OCI-M2 (cell line): ENCODE results near the gene VAV2.

Experiments used
- DNase-seq: peaks from one replicate; lab custom pipeline; 2025; ENCODE audit not compliant: unreplicated experiment; lab: John Stamatoyannopoulos, UW

The VAV2 gene

DNA sequence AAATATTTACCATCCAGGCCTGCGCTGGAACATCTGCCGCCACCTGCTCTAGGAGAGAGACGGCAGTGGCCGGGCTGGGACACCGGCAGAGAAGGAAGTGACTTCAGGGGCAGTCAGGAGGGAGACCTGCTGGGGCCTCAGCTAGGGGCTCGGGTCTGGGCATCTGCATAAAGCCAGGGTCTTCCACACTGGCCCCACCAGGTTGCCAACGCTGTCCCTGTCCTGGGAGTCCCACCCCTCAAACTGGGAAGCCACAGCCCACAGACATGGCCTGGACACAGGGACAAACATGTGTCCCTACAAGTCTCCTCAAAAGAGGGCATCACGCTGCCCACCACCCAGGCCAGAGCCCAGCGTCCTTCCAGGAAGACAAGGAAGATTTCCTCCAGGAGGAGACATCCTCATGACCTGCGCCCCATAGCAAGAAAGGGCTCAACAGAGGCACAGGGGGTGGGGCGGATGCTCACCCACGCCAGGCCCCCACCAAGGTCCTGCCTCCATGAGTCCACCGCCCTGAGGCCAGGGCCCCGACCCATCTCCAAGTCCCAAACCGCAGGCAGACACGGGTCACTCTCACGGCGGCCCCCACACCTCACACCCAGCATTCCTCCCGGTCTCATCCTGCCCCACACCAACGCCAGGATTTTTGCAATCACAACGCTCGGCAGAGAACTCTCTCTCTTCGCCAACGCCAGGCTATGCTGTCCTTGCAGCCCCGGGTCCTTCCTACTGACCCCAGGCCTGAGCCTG is 9.0 kb downstream of the VAV2 start:
- no peak for DNase-seq

DNA sequence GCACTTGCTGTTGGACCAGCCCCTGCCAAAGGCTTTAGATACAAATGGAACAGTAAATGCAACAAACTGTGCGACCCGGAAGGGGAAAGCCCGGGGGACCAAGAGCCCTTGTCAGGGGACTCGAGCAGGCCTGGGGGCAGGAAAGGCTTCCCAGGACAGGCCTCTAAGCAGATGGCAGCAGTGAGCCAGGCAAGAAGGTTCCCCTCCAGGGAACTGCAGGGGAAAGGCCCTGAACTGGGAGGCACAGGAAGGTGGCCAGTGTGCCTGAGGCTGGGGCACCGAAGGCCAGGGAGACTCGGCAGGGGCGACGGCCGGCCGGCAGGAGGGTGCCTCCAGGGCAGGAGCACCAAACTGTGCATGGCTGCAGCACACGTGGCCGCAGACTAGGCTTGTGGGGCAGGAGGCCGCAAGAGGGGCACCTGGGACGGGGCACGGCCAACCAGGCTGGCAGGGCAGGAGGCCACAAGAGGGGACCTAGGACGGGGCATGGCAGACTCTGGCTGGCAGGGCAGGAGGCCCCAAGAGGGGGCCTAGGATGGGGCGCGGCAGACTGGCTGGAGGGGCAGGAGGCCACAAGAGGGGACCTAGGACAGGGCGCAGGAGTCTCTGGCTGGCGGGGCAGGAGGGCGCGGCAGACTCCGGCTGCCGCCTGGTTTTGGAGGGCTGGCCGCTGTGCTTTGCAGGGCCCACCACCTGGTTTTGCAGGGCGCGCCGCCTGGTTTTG is 10.0 kb downstream of the VAV2 start:
- no peak for DNase-seq

DNA sequence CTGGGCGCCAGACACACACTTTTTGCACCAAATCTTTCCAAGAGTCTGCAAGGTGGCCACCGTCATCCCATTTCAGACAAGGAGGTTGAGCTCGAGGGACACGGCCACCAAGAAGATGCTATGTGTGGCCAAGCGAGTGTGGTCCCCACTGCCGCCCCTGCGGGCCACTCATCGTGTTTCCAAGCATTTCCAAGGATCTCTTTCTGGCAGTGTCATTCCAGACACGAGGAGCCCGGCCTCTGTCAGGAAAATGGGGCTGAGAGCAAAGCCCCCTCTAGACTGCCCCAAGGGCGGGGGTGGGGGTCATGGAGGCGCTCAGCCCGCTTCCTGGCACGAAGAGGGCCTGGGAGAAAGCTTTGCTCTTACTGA is 10.6 kb downstream of the VAV2 start:
- no peak for DNase-seq

DNA sequence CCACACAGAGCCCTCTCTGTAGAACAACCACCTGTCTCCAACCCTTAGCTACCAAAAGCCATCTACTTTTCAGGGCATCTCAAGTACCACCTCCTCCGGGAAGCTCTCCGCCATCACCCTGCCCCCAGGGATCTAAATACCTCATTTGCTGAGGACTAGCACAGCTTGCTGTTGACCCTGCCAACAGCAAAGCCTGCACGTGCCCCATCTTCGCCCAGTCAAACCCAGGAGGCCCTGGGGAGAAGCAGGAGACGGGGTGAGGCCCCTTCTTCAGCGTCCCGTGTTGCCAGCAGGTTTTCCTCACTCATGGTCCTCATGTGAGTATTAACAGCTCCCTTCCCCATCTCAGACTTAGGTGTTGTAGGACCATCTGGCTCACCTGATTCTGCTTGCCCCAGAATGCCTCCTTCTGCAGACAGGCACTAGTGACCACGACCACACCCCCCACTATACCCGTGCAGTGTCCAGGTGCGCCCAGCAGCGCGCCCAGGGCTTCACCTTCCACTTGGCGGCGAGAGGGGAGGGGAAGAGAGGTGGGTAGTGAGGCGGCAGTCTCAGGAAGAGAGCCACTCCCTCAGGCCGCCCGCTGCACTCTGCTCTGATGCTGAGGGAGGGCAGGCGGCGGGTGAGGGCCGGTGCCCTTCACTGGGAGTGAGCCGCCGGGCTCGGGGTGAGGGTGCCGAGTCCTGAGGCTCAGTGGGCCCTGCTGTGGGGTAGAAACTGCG is 11.1 kb downstream of the VAV2 start:
- no peak for DNase-seq

DNA sequence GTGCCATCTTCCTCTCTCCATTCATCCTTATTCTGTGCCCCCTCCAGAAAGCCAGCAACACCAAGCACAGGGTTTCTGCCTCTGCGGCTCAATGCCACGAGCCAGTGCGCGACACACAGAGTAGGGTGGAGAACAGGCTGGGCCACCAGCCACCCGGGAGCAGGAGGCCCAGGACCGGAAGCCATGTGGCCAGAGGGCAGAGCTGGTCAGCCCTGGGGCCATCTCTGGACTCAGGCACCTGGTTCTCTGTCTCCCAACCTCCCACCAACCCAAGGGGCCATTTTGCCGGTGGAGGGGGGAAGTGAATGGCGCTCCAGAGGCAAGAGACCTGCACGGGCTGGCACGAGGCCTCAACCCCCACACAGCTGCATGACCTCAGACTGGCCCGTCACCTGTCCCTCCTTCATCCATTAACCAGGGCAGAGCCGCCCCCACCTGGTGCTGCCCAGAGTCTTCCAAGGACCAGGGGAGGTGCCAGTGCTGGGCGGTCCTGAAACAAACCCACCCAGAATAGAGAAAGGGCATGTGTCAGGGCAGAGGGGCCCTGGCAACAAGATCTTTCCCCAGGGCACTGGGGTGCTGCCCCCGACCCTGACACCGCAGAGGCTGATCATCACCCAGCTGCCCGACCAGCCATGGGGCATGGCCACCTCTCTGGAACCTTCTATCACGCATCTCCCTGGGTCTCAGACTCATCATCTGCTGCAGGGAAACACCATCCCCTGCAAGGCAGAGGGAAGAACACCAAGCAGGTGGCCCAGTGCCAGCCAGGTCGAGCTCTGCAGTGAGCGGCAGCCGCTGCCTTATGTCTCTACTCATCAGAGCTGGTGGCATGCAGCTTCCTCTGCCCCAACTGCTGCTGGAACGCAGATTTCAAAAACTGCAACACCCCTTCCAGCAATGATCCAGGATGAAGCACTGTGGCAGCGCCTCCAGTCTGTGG is 11.9 kb downstream of the VAV2 start:
- no peak for DNase-seq

DNA sequence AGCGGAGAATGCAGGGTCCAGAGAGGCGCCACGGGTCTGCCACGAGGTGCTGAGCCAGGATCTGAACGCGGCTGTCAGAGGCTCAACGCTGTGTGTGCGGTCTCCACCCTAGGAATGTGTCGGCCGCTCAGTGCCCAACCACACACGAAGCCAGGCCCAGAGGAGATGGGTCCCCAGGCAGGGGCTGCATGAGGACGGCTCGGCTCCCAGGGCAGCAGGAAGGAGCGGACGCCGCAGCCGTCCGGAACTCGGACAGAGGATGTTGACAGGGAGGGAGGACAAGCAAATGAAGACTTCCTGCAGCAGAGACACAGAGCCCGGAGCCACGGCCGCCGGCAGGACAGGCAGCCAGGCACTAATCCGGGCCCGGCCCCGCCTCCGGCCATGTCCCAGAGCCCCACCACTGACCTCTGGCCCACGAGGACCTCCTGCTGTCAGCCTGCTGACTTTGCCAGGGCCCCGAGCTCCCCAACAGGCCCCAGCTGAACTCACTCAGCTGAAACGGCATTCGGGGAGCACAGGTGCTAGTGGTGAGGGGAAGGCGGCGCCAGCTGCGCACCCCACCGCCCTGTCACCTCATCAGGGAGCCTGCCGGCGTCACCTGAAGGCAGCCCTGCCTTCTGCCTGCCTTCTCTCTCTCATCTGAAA is 12.7 kb downstream of the VAV2 start:
- no peak for DNase-seq

DNA sequence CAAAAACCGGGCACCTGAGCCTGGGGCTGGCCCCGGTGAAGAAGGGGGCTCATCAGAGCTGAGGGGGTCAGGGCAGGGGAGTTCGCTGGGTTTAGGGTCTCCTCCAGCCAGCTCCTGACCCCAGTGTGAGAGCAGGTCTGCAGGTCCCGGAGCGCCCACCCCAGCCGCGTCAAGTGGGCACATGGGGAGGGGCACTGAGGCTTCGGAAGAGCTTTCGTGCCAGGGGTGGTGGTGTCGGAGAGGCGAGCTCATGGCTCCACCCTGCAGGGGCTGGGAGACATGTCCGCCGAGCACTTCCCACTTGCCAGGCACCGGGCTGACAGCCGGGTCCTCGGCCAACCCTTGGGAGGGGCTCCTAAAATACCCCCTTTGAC is 13.2 kb downstream of the VAV2 start:
- no peak for DNase-seq

DNA sequence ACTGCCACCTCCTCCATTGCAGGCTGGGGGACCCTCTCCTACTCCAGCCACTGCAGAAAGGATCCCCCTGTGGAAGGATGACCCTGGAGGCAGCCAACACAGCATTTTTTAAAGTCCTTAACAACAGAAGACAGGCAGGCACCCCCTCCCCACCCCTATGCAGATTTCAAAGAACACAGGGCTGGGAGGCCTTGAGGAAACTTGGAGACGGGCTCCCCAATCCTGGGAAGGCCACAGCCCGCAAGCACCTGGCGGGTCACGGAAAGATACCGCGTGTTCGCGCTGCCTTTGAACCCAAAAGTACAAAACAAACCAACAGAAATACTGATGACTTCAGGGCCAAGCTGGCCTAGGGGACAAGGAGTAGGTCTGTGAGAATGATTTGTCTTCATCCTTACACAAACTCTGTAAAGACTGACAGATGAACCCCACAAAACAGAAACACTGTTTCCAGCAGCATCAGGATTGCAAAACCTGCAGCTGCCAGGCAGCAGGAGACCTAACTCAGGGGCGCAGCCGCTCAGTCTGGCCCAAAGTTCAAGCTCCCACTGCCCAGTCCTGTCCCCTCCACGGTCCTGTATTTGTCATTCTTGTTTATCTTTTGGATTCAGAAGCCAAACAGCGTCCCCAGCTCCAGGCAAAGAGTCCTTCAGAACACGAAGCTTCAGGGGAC is 13.8 kb downstream of the VAV2 start:
- DNase-seq, result no peak

DNA sequence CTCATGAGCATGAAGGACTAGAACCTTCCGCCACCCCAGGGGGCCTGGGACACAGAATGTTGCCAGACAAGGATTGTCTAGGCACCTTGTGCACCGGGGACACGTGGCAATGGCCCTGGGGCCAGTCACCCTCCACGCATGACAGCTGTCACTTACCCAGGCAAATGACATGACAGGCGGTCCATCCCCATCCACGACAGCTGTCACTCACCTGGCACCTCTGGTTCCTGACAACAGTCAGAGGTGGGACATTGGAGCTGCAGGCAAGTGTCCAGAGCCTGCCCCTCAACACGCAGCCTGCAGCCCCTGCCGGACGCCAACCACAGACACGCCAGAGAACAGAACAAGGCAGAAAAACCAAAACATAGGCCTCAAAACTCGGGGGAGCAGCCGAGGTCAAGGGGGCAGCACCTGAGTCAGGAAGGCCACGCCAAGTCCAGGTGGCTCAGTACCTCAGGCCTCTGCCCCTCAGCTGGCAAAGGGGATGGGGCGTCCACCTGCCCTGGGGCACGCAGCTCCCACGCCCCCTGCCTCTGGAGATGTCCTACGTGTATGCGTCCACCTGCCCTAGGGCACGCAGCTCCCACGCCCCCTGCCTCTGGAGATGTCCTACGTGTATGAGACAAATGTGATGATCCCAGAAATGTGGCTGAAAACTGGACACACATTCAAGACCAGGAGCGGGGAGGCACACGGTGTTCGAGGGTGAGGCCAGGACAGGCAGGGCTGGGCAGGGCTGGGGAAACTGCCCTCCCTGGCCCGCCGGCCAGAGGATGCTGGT is 14.5 kb downstream of the VAV2 start:
- DNase-seq, result no peak

DNA sequence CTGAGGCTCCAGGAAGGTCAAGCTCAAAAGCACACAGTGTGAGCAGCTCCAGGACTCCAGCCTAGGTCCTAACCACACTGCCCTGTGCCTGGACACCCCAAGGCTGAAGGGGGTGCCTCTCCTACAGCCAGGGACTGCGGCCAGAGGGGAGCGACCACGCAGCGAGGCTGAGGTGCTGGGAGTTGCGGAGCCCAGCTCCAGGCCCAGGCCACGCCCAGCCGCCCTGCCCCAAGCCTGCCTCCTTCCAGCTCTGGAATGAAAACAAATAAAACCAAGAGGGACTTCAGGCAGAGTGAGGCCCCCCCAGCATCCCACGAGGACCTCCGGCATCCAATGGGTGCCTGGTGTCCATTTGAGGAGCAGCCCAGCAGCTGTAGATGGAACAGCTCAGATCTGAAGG is 15.2 kb downstream of the VAV2 start:
- no peak for DNase-seq

DNA sequence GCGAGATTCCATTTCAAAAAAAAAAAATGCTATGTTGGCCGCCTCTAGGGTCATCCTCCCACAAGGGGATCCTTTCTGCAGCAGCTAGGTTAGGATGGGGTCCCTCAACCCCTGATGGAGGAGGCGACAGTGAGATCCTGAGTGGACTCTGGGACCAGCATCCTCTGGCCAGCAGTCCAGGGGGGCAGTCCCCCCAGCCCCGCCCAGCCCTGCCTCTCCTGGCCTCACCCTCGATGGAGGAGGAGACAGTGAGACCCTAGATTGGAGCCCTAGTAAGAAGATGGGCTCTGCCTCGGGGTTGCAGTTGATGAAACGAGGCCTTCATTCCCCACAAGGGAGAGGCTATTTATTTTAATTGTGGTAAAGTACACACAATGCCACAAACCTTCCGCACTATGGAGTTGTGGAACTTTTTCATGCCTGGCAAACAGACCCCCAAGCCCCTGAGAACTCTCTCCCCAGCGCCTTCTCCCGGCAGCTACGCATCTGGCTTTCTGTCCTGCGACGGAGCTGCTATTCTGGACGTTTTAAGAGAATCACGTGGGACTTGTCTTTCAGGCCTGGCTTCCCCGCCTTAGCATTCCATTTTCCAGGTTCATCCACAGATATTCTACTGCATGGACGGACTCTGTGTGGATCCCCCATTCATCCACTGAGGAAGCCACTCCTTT is 15.8 kb downstream of the VAV2 start:
- no peak for DNase-seq

DNA sequence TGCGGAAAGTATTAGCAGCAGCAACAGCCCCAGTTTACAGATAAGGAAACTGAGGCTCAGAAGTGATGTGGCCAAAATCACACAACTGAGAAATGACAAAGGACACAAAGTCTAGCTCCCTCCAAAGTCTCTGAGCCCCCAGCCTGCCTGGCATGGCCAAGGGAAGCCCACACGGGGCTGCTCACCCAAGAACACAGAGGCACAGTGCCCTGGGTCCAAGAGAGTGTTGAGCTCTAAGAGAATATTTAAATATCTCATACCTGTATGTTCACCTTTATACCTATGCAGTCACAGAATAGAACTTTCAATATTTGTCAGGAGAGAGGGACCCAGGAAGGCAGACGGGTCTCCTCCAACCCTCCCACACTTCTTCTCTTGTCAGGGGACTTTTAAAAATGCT is 16.6 kb downstream of the VAV2 start:
- no peak for DNase-seq

DNA sequence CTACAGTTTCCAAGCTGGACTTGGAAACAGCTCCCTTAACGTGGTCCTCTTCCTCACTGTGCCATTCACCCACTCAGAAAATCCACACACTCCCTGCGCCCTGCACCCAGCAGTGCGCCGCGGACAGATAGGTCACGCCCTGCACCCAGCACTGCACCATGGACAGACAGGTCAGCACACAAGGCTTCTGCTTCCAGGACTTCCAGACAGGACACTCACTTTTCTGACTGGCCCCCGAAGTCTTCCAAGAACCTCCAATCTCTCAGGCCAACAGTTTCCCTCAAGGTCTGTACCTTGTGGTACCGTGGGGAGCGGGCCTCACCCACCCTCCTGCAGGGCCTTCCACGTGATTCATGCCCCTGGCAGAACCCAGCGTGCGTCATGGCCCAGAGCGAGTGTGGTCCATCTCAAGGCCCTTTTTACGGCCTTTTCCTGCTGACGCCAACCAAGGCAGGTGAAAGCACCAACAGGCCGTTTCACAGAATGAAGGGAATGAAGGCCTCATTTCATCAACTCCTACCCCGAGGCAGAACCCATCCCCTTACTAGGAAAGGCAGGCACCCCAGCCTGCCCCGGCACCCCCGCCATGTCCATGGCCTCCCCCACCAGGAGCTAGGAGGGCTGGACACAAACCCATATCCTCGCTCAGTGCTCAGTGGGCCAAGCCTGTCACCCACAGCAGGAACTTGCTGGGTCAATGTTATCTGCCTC is 17.3 kb downstream of the VAV2 start:
- DNase-seq, result no peak

DNA sequence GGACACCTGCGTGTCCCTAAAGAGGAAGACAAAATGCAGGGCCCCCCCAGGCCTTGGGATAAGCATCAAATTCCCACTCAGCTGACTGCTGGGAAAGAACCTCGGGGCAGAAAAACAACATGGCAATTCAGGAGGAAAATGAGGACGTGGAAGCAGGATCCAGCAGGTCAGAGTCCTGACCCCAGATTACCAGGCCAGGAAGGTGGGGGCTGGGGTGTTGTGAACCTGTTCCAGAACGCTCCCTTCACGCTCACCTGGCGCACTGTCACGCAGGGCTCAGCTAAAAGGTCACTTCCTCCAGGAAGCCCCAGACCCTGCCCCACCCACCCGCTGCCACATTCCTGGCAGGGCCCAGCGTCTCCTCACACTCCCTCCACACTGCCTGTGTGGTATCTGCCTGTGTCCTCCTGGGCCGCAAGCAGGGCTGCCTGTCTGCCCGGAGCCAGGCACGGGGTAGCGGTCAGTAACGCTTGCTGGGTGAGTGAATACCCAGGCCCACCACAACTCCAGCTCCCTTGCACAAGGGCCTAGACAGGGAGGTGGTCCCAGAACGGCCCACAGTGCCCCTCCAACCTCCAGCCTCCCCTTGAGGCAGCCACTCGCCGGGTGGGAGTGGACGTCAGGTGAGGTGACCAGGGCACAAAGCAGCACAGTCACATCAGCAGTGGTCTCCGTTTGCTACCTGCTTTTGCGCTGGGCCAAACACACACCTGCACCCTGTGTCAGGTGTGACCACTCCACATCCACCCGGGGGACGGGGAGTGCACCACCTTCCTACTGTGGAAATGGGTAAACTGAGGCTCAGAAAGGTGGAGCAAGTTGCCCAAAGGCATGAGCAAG is 18.1 kb downstream of the VAV2 start:
- DNase-seq, result no peak

DNA sequence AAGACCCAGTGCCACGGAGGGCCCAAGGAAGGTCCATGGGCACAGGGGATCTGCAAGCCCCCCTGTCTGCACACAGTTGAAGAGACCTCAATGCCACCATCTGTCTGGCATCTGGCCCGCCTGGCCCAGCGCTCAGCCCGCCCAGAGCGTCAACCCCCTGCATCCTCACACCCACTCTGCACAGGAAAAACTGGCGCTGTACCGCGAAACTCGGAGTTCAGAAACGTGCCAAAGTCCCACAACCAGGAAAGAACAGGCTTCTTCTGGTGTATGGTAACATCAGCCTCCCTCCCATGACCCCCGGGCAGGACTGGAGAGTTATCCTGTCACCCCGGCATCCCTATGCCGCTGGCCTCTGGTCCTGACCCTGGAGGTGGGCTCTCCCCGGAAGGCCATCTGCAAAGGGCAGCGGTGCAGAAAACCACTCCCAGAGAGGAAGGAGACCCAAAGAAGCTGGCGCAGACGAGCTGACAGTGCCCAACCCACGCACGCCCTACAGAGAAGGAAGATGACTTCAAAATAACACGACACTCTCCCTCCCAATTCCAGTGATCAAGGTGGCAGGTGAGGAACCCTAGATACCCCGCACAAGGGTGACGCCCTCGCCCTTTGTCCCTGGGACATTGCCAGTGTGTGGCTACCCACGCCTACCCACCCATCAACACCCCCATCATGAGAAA is 18.9 kb downstream of the VAV2 start:
- no peak for DNase-seq
